HEK293 (cell line): ENCODE measurements around the gene LPP.

Experiments used
- CTCF ChIA-PET: fragments of 350-600 bp; formaldehyde crosslinking; extraction: SDS; loops from one replicate; lab custom pipeline; 2021; ENCODE audit warnings: antibody characterized with exemption; lab: Yijun Ruan, JAX
- POLR2A ChIA-PET: fragments of 300-600 bp; formaldehyde crosslinking; extraction: SDS; loops from one replicate; lab custom pipeline; 2020; ENCODE audit warnings: antibody characterized with exemption, inconsistent platforms; lab: Yijun Ruan, JAX
- H3K27ac ChIP-seq: fragments of 200-500 bp; sonication (Bioruptor generic); 2 replicates; pipeline ENCODE4 v1.5.1; 2014; ENCODE audit warnings: low read depth, low read length, control low read depth, inconsistent platforms; ENCODE audit errors: extremely low read depth
- H3K36me3 ChIP-seq, 2 experiments: fragments of 200-500 bp in 1 of 2; sonication (Bioruptor generic) in 1 of 2; 1 replicate in 1 of 2; 2 replicates in 1 of 2; pipeline ENCODE4 v1.5.1; 2014 to 2017; ENCODE audit warnings: inconsistent platforms in 2 of 2, low read length in 2 of 2; ENCODE audit not compliant: control insufficient read depth in 2 of 2, insufficient read depth in 1 of 2
- H3K4me1 ChIP-seq: fragments of 200-500 bp; sonication (Bioruptor generic); 2 replicates; pipeline ENCODE4 v1.5.1; 2014; ENCODE audit warnings: mild to moderate bottlenecking, low read length, inconsistent platforms; ENCODE audit not compliant: control insufficient read depth, insufficient read depth
- H3K4me3 ChIP-seq: 2 replicates; pipeline ENCODE4 v1.5.1; 2011; ENCODE audit warnings: low read depth, mild to moderate bottlenecking, control low read depth, low read length, moderate library complexity
- H3K9me3 ChIP-seq: fragments of 200-500 bp; sonication (Bioruptor generic); 2 replicates; pipeline ENCODE4 v1.5.1; 2014; ENCODE audit warnings: low read depth, low read length, inconsistent platforms; ENCODE audit not compliant: control insufficient read depth, insufficient read depth
- BCL11A ChIP-seq: fragments of 450-650 bp; formaldehyde crosslinking; IDR thresholded peaks from 2 replicates; pipeline ENCODE4 v1.5.1; 2016; ENCODE audit warnings: low read depth, missing biosample characterization, missing genetic modification characterization
- KLF10 ChIP-seq: fragments of 450-650 bp; IDR thresholded peaks from 2 replicates; pipeline ENCODE4 v1.5.1; 2018; ENCODE audit warnings: missing biosample characterization, mild to moderate bottlenecking, missing genetic modification characterization
- TRIM28 ChIP-seq: IDR thresholded peaks from 2 replicates; pipeline ENCODE4 v1.6.1; 2011; ENCODE audit warnings: low read length, control low read depth, borderline replicate concordance
- YY1 ChIP-seq: fragments of 450-650 bp; formaldehyde crosslinking; IDR thresholded peaks from 2 replicates; pipeline ENCODE4 v1.5.1; 2018; ENCODE audit warnings: missing biosample characterization, missing genetic modification characterization
- ZBTB8A ChIP-seq: fragments of 450-650 bp; formaldehyde crosslinking; IDR thresholded peaks from 2 replicates; pipeline ENCODE4 v1.5.1; 2016; ENCODE audit warnings: missing biosample characterization, missing genetic modification characterization
- ZFHX2 ChIP-seq: fragments of 450-650 bp; formaldehyde crosslinking; conservative IDR thresholded peaks from 2 replicates; pipeline ENCODE4 v1.5.1; 2016; ENCODE audit warnings: missing biosample characterization, missing genetic modification characterization
- ZFP3 ChIP-seq: fragments of 450-650 bp; formaldehyde crosslinking; IDR thresholded peaks from 2 replicates; pipeline ENCODE4 v1.5.1; 2016; ENCODE audit warnings: low read depth, missing biosample characterization, missing genetic modification characterization
- ZFP41 ChIP-seq: fragments of 450-650 bp; formaldehyde crosslinking; IDR thresholded peaks from 2 replicates; pipeline ENCODE4 v1.5.1; 2016; ENCODE audit warnings: missing biosample characterization, missing genetic modification characterization, borderline replicate concordance
- ZNF133 ChIP-seq: fragments of 450-650 bp; formaldehyde crosslinking; IDR thresholded peaks from 2 replicates; pipeline ENCODE4 v1.5.1; 2016; ENCODE audit warnings: missing biosample characterization, missing genetic modification characterization
- ZNF146 ChIP-seq: fragments of 450-650 bp; formaldehyde crosslinking; IDR thresholded peaks from 2 replicates; pipeline ENCODE4 v1.5.1; 2016; ENCODE audit warnings: missing biosample characterization, missing genetic modification characterization
- ZNF16 ChIP-seq: fragments of 450-650 bp; formaldehyde crosslinking; IDR thresholded peaks from 2 replicates; pipeline ENCODE4 v1.5.1; 2016; ENCODE audit warnings: low read depth, missing biosample characterization, missing genetic modification characterization
- ZNF292 ChIP-seq: fragments of 450-650 bp; formaldehyde crosslinking; IDR thresholded peaks from 2 replicates; pipeline ENCODE4 v1.5.1; 2016; ENCODE audit warnings: low read depth, missing biosample characterization, missing genetic modification characterization, borderline replicate concordance
- ZNF404 ChIP-seq: fragments of 450-650 bp; formaldehyde crosslinking; IDR thresholded peaks from 2 replicates; pipeline ENCODE4 v1.5.1; 2017; ENCODE audit warnings: missing biosample characterization, missing genetic modification characterization
- ZNF416 ChIP-seq: fragments of 450-650 bp; formaldehyde crosslinking; IDR thresholded peaks from 2 replicates; pipeline ENCODE4 v1.5.1; 2016; ENCODE audit warnings: missing biosample characterization, missing genetic modification characterization
- ZNF473 ChIP-seq: fragments of 450-650 bp; formaldehyde crosslinking; IDR thresholded peaks from 2 replicates; pipeline ENCODE4 v1.5.1; 2017; ENCODE audit warnings: missing biosample characterization, missing genetic modification characterization
- ZNF48 ChIP-seq: fragments of 450-650 bp; formaldehyde crosslinking; IDR thresholded peaks from 2 replicates; pipeline ENCODE4 v1.5.1; 2016; ENCODE audit warnings: missing biosample characterization, missing genetic modification characterization
- ZNF510 ChIP-seq: fragments of 450-650 bp; formaldehyde crosslinking; IDR thresholded peaks from 2 replicates; pipeline ENCODE4 v1.5.1; 2018; ENCODE audit warnings: mild to moderate bottlenecking, missing genetic modification characterization, missing biosample characterization; ENCODE audit not compliant: insufficient replicate concordance
- ZNF555 ChIP-seq: fragments of 450-650 bp; formaldehyde crosslinking; conservative IDR thresholded peaks from 2 replicates; pipeline ENCODE4 v1.5.1; 2017; ENCODE audit warnings: missing biosample characterization, mild to moderate bottlenecking, missing genetic modification characterization, inconsistent platforms
- ZNF747 ChIP-seq: fragments of 450-650 bp; formaldehyde crosslinking; IDR thresholded peaks from 2 replicates; pipeline ENCODE4 v1.5.1; 2016; ENCODE audit warnings: missing biosample characterization, missing genetic modification characterization
- ZNF837 ChIP-seq: fragments of 450-650 bp; formaldehyde crosslinking; IDR thresholded peaks from 2 replicates; pipeline ENCODE4 v1.5.1; 2016; ENCODE audit warnings: missing biosample characterization, missing genetic modification characterization
- TF ChIP-seq, protein P1 (sequence below): fragments of 450-650 bp; formaldehyde crosslinking; IDR thresholded peaks from 2 replicates; pipeline ENCODE4 v1.5.1; 2016; ENCODE audit warnings: missing biosample characterization, missing genetic modification characterization
- TF ChIP-seq, protein P2 (sequence below): fragments of 450-650 bp; formaldehyde crosslinking; IDR thresholded peaks from 2 replicates; pipeline ENCODE4 v1.5.0; 2017; ENCODE audit warnings: missing biosample characterization, missing genetic modification characterization, borderline replicate concordance

The LPP gene

GRCh38 chr3:188661806-188662205 is 507.8 kb downstream of the LPP start:
- no peak overlapping the region for H3K4me3 ChIP-seq
- H3K4me1 ChIP-seq, result no peaks in the 10 kb centered on the region
- CTCF ChIA-PET, result interaction anchor here (1.4 kb wide), 1 partner anchor 921 kb away, joined by 3 read pairs; no protein-coding TSS in a partner anchor
- no peaks in the 10 kb centered on the region for H3K9me3 ChIP-seq
- no peaks in the 10 kb centered on the region for H3K36me3 ChIP-seq
- TF ChIP-seq, protein P1, sequence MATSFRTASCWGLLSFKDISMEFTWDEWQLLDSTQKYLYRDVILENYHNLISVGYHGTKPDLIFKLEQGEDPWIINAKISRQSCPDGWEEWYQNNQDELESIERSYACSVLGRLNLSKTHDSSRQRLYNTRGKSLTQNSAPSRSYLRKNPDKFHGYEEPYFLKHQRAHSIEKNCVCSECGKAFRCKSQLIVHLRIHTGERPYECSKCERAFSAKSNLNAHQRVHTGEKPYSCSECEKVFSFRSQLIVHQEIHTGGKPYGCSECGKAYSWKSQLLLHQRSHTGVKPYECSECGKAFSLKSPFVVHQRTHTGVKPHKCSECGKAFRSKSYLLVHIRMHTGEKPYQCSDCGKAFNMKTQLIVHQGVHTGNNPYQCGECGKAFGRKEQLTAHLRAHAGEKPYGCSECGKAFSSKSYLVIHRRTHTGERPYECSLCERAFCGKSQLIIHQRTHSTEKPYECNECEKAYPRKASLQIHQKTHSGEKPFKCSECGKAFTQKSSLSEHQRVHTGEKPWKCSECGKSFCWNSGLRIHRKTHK (tag by site-specific recombination), result no peak
- TF ChIP-seq, protein P2, sequence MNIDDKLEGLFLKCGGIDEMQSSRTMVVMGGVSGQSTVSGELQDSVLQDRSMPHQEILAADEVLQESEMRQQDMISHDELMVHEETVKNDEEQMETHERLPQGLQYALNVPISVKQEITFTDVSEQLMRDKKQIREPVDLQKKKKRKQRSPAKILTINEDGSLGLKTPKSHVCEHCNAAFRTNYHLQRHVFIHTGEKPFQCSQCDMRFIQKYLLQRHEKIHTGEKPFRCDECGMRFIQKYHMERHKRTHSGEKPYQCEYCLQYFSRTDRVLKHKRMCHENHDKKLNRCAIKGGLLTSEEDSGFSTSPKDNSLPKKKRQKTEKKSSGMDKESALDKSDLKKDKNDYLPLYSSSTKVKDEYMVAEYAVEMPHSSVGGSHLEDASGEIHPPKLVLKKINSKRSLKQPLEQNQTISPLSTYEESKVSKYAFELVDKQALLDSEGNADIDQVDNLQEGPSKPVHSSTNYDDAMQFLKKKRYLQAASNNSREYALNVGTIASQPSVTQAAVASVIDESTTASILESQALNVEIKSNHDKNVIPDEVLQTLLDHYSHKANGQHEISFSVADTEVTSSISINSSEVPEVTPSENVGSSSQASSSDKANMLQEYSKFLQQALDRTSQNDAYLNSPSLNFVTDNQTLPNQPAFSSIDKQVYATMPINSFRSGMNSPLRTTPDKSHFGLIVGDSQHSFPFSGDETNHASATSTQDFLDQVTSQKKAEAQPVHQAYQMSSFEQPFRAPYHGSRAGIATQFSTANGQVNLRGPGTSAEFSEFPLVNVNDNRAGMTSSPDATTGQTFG (tag by site-specific recombination), result no peak
- no peak for TF ChIP-seq ZNF292 (tag by site-specific recombination)
- TF ChIP-seq ZNF837 (tag by site-specific recombination), result no peak
- no peak for TF ChIP-seq TRIM28
- no peak for TF ChIP-seq ZNF146 (tag by site-specific recombination)
- no peak for TF ChIP-seq ZNF747 (tag by site-specific recombination)
- TF ChIP-seq ZFP3 (tag by site-specific recombination), result no peak
- no peak for TF ChIP-seq YY1 (tag by site-specific recombination)
- TF ChIP-seq ZNF404, result no peak
- TF ChIP-seq ZNF555 (tag by site-specific recombination), result no peak
- TF ChIP-seq ZNF416 (tag by site-specific recombination), result no peak
- no peak for TF ChIP-seq ZNF133 (tag by site-specific recombination)
- POLR2A ChIA-PET, result no interaction called here
- no peak overlapping the region for H3K27ac ChIP-seq

DNA sequence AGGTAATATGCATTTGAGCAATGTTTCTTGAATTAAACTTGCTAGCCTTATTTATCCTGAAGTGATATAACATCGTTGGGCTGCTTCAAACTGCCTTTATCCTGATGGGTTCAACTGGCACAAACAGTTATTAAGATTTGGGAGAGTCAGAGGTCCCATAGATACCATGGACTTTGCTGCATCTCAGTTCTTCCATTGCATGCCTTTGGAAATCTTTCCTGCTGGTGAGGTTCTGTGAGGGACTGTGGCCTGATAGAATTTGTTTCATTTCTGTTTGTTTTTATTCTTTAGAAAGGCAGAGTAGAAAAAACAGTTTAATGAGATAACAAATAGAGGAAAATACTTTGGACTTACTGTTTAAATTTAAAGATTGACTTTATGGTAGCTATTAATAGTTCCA is 508.3 kb downstream of the LPP start:
- Histone ChIP-seq H3K36me3 (no peaks in the 10 kb centered on the region), H3K9me3 (no peaks in the 10 kb centered on the region), H3K4me1 (no peaks in the 10 kb centered on the region), H3K4me3 (no peak overlapping the region), H3K27ac (no peak overlapping the region)
- ChIA-PET POLR2A (no interaction called here), CTCF (interaction anchor here (0.7 to 1.4 kb wide), 2 partner anchors 614 to 922 kb away, joined by 3 read pairs; no protein-coding TSS in a partner anchor)
- TF ChIP-seq BCL11A (tag by site-specific recombination) (no peak), ZFHX2 (tag by site-specific recombination) (no peak), ZFP41 (tag by site-specific recombination) (no peak), KLF10 (tag by site-specific recombination) (no peak), ZBTB8A (tag by site-specific recombination) (no peak), ZNF48 (tag by site-specific recombination) (no peak), ZNF473 (tag by site-specific recombination) (no peak), ZNF510 (tag by site-specific recombination) (no peak), ZNF16 (tag by site-specific recombination) (no peak)
